Erythroblast (primary cell): Measurements from ENCODE around the gene ADPRM.

Source experiments
- DNase-seq, 2 experiments: peaks; one replicate each; lab custom pipeline; 2025; lab: John Stamatoyannopoulos, UW
- GATA1 ChIP-seq: IDR thresholded peaks from 2 replicates; pipeline ENCODE4 v1.6.1; 2011; ENCODE audit warnings: low read depth, mild to moderate bottlenecking, control low read depth, low read length, moderate library complexity
- POLR2A ChIP-seq: IDR thresholded peaks from 2 replicates; pipeline ENCODE4 v1.6.1; 2011; ENCODE audit warnings: mild to moderate bottlenecking, low read length

Gene ADPRM

GRCh38 chr17:10697092-10698081 is at the start of gene ADPRM, which contains the start of gene SCO1:
Gene ADPRM, plus strand, starts transcription at chr17:10697594. Its CDS starts 7,333 bp downstream, at chr17:10704927.
Gene SCO1, minus strand, starts transcription at chr17:10697533. Its CDS starts 26 bp downstream, at chr17:10697507.
- peak; percentile 94 to 95 for DNase-seq
- peak; percentile 94 for TF ChIP-seq POLR2A
- TF ChIP-seq GATA1 = no peak

- TF ChIP-seq POLR2A = no peak
- no peak for TF ChIP-seq GATA1
- DNase-seq = no peak
These were observed 49.0 kb upstream of the ADPRM start for GRCh38 chr17:10648381-10648780.

GRCh38 chr17:10648956-10649355 is 48.4 kb upstream of the ADPRM start:
- DNase-seq = peak; percentile 51 to 54
- TF ChIP-seq GATA1 (no peak), POLR2A (no peak)

GRCh38 chr17:10649602-10650001 is 47.8 kb upstream of the ADPRM start:
- no peak for TF ChIP-seq POLR2A
- TF ChIP-seq GATA1 = no peak
- DNase-seq = no peak

- no peak for DNase-seq
- TF ChIP-seq GATA1 = no peak
These were observed 45.5 kb upstream of the ADPRM start for GRCh38 chr17:10651927-10652326.

- no peak for DNase-seq
- no peak for TF ChIP-seq GATA1
- TF ChIP-seq POLR2A = no peak
These were observed 44.3 kb upstream of the ADPRM start for GRCh38 chr17:10652984-10653659.

GRCh38 chr17:10653987-10654386 is 43.4 kb upstream of the ADPRM start:
- no peak for DNase-seq

GRCh38 chr17:10657148-10657547 is 40.2 kb upstream of the ADPRM start, which contains the start of gene MYH3:
Gene MYH3, minus strand, starts transcription at chr17:10657309. Its CDS starts 2,245 bp downstream, at chr17:10655064.
- no peak for DNase-seq
- TF ChIP-seq POLR2A = no peak

More at GRCh38 chr17:10653987-10654386, 43.4 kb upstream of the ADPRM start:
- TF ChIP-seq POLR2A (no peak), GATA1 (no peak)

GRCh38 chr17:10657879-10658278 is 39.5 kb upstream of the ADPRM start:
- no peak for TF ChIP-seq GATA1
- no peak for TF ChIP-seq POLR2A
- DNase-seq = no peak

- TF ChIP-seq GATA1 (no peak), POLR2A (no peak)
- no peak for DNase-seq
These were observed 36.0 kb upstream of the ADPRM start for GRCh38 chr17:10661437-10661836.

- DNase-seq = no peak
- TF ChIP-seq POLR2A = no peak
These were observed 34.2 kb upstream of the ADPRM start for GRCh38 chr17:10663231-10663630.

GRCh38 chr17:10664571-10664970 is 32.8 kb upstream of the ADPRM start:
- no peak for DNase-seq

GRCh38 chr17:10666906-10667305 is 30.5 kb upstream of the ADPRM start:
- DNase-seq = no peak
- TF ChIP-seq GATA1 = no peak
- TF ChIP-seq POLR2A = no peak

More at GRCh38 chr17:10664571-10664970, 32.8 kb upstream of the ADPRM start:
- TF ChIP-seq POLR2A = no peak
- TF ChIP-seq GATA1 = no peak

- DNase-seq = no peak
These were observed 28.6 kb upstream of the ADPRM start for GRCh38 chr17:10668775-10669174.

More at GRCh38 chr17:10668775-10669174, 28.6 kb upstream of the ADPRM start:
- TF ChIP-seq POLR2A = no peak
- TF ChIP-seq GATA1 = no peak
